GM12873 (cell line): ENCODE results near the gene TTC8.

Experiments
- TF ChIP-seq, protein P1 (sequence below): IDR thresholded peaks from 2 replicates; pipeline ENCODE4 v1.5.1; 2012; ENCODE audit warnings: low read depth, mild to moderate bottlenecking, moderate library complexity, low read length, control low read depth; ENCODE audit not compliant: insufficient read depth; ENCODE audit errors: missing control alignments

The TTC8 gene

GRCh38 chr14:88804477-88804876, 20.0 kb upstream of the TTC8 start:
- TF ChIP-seq, protein P1, sequence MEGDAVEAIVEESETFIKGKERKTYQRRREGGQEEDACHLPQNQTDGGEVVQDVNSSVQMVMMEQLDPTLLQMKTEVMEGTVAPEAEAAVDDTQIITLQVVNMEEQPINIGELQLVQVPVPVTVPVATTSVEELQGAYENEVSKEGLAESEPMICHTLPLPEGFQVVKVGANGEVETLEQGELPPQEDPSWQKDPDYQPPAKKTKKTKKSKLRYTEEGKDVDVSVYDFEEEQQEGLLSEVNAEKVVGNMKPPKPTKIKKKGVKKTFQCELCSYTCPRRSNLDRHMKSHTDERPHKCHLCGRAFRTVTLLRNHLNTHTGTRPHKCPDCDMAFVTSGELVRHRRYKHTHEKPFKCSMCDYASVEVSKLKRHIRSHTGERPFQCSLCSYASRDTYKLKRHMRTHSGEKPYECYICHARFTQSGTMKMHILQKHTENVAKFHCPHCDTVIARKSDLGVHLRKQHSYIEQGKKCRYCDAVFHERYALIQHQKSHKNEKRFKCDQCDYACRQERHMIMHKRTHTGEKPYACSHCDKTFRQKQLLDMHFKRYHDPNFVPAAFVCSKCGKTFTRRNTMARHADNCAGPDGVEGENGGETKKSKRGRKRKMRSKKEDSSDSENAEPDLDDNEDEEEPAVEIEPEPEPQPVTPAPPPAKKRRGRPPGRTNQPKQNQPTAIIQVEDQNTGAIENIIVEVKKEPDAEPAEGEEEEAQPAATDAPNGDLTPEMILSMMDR: no peak

DNA sequence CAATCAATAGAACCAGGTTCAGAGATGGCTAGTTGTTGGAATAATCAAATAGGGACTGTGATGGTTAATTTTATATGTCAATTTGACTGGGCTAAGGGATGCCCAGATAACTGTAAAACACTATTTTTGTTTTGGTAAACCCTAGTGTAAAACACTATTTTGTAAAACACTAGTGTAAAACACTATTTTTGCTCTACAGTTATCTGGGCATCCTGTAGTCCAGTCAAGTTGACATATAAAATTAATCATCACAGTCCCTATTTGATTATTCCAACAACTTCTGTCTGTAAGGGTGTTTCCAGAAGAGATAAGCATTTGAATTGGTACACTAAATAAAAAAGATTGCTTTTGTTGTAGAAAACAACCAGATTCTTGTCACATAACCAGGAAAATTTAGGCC, 16.1 kb upstream of the TTC8 start:
- TF ChIP-seq, protein P1: no peak

GRCh38 chr14:88815980-88816379, 8.5 kb upstream of the TTC8 start:
- TF ChIP-seq, protein P1: no peak

DNA sequence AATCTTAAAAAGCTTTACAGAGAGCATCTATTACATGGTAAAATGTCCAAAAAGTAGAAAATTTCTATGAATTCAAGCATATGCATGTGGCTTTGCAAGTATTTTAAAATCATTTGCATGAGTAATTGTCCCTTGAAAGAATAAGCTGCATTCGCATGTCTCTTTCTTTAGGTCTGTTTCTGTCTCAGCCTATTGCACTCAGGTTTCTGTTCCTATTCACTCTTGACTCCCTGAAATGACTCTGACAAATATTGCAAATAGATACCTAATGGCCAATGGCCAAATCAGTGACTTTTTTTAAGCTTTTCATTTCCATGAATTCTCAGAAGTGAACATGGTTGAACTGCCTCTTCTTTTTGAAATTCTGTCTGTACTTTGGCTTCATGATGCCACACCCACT, 6.4 kb upstream of the TTC8 start:
- TF ChIP-seq, protein P1: no peak

DNA sequence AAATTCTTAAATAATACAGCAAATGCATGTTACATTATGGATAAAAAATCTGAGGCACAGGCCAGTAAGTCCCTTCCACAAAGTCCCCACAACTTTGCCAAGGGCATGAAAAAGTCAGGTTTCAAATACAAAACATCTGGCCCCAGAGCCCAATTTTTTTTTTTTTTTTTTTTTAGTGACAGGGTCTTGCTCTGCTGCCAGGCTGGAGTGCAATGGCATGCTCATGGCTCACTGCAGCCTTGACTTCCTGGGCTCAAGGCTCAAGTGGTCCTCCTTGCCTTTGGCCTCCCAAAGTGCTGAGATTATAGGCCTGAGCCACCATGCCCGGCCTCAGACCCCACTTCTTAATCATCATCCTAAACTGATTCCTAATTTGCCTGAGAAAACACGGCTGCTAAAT, 3.1 kb upstream of the TTC8 start:
- TF ChIP-seq, protein P1: no peak

DNA sequence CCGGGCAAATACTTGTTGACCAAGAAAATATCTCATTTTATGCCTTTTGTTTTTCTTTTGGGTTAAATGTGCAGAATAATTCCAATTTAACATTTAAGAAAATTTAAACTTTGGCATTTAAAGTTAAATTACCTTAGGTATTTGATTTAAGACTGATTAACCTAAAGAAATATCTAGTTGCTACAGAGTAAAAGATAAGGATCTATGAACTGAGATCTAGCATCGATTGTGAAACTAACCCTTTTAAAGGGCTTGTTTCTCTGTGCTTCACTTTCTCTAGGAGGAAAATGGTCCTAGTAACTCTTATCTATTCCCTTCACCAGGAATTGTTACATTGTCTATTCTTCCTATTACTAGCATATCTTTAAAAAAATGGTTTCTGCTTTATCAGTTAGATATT, 2.6 kb upstream of the TTC8 start:
- TF ChIP-seq, protein P1: no peak

DNA sequence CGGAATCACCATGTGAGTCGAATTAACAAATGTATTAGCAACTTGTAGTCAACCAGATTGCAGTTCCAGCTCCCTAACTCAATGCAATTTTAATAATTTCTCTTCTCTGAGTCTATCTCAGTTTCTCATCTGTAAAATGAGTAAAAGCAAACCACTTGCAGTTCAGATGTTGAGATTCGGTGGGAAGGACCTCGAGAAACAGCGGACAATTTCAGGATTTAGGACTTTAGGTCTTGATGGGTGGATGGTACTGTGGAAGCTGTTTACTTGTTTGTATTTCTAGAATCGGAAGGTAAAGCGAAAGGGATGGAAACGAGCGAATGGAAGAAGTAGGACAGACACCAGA, 510 bp upstream of the TTC8 start:
- TF ChIP-seq, protein P1: no peak

- TF ChIP-seq, protein P1: no peak
Observed at GRCh38 chr14:88825078-88825458, 617 bp downstream of the TTC8 start.
